Measurements from ENCODE around the gene CCDC12. TPM values are rescaled to one million over a fixed set of nuclear protein-coding genes. Genes with fewer than 3 reads are reported as not detected.

The CCDC12 gene
- total and polyA plus RNA-seq, 4 experiments from 2014 or later = 59.3 to 102 (median 73.0) TPM

DNA sequence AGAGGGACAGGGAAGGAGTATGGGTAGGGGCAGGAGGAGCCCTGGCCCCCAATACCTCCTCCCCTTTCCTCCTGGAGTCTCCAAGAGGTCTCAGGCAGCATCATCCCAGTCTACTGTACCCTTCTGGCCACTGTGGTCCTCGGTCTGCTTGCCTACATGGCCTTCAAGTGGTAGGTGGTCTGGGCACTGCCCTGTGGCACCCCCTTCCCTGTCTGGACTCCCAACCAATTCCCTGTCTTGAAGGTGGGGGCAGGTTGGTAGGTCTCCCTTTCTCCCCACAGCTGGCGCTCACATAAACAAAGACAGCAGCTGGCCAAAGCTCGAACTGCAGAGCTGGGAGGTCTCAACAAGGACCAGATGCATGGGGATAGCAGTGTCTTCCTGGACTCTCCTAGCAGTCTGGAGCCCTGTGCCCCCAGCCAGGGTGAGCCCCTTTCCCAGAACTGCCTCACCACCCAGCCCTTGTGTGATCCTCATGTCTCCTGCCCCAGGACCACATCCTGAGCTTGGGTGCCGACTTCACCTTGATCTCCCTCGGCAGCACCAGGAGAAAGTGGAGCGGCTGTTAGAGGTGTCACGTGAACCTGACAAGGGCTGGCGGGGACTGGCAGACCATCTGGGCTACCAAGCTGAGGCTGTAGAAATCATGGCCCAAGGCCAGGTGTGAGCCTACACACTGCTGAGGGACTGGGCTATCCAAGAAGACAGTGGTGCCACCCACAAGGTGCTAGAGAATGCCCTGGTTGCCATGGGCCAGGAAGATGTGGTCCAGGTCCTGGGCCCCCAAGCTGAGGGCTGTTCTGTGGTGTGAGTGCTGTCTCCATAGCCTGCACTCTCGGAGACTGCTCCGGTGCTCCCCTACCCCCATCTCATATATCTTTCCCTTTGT lies 36.0 kb upstream of the CCDC12 start:
- POLR2A ChIA-PET (ENCODE audit: partially characterized antibody) = interaction anchor here (0.6 to 1.2 kb wide), 2 partner anchors 25 to 26 kb away, joined by 3 to 4 read pairs; no protein-coding TSS in a partner anchor
- Histone ChIP-seq H3K36me3 (ENCODE audit: insufficient read depth, low read length) (peaks cover 10% of the 10 kb centered on the region), H3K27me3 (ENCODE audit: insufficient read depth, low read length) (no peaks in the 10 kb centered on the region), H3K4me1 (ENCODE audit: insufficient read depth, low read length) (peaks cover 14% of the 10 kb centered on the region), H3K4me3 (ENCODE audit: low read length in 2 of 2) (no peak overlapping the region), H3K27ac (ENCODE audit: low read depth, low read length) (no peak overlapping the region), H3K9me3 (ENCODE audit: control insufficient read depth in 1 of 2, low read length in 2 of 2) (no peaks in the 10 kb centered on the region)
- peaks cover 0 to 3% (median 0%) of the 10 kb centered on the region in 8 donors for H3K9me3 Mint-ChIP-seq
- peaks cover 15 to 31% (median 20%) of the 10 kb centered on the region in 4 donors for H3K4me1 Mint-ChIP-seq
- no peak for DNase-seq
- no peaks in the 10 kb centered on the region for H3K27me3 Mint-ChIP-seq
- H3K4me3 Mint-ChIP-seq = no peak overlapping the region
- CTCF ChIA-PET (ENCODE audit: partially characterized antibody) = no interaction called here
- H3K27ac Mint-ChIP-seq = peak overlapping the region; percentile 14 to 83 (median 49)
- intact Hi-C loops (cut with micrococcal nuclease) = no loop called here
- H3K36me3 Mint-ChIP-seq = peaks cover 0 to 49% of the 10 kb centered on the region in 2 donors

- peaks cover 21% of the 10 kb centered on the region for H3K36me3 ChIP-seq (ENCODE audit: insufficient read depth, low read length)
- intact Hi-C loops (cut with micrococcal nuclease) = no loop called here
- Mint-ChIP-seq H3K4me1 (peaks cover 5 to 19% (median 9%) of the 10 kb centered on the region in 4 donors), H3K36me3 (peaks cover 6 to 47% of the 10 kb centered on the region in 2 donors), H3K27ac (peak overlapping the region; percentile 9 to 83 (median 65)), H3K9me3 (peaks cover 0 to 3% (median 0%) of the 10 kb centered on the region in 8 donors), H3K27me3 (no peaks in the 10 kb centered on the region), H3K4me3 (peak overlapping the region in 1 of 8 donors; percentile 4)
- no peaks in the 10 kb centered on the region for H3K27me3 ChIP-seq (ENCODE audit: insufficient read depth, low read length)
- no peak overlapping the region for H3K4me3 ChIP-seq (ENCODE audit: low read length in 2 of 2)
- H3K9me3 ChIP-seq (ENCODE audit: control insufficient read depth in 1 of 2, low read length in 2 of 2) = no peaks in the 10 kb centered on the region
- peaks cover 2% of the 10 kb centered on the region for H3K4me1 ChIP-seq (ENCODE audit: insufficient read depth, low read length)
- H3K27ac ChIP-seq (ENCODE audit: low read depth, low read length) = no peak overlapping the region
- DNase-seq = no peak
- POLR2A ChIA-PET (ENCODE audit: partially characterized antibody) = interaction anchor here (0.9 to 1.1 kb wide), 5 partner anchors 21 to 35 kb away, joined by 3 to 4 read pairs (median 3); no protein-coding TSS in a partner anchor
- CTCF ChIA-PET (ENCODE audit: partially characterized antibody) = interaction anchor here (1.4 kb wide), 1 partner anchor 12 kb away, joined by 3 read pairs; no protein-coding TSS in a partner anchor
Measured at GRCh38 chr3:47011371-47011770, 34.8 kb upstream of the CCDC12 start.

DNA sequence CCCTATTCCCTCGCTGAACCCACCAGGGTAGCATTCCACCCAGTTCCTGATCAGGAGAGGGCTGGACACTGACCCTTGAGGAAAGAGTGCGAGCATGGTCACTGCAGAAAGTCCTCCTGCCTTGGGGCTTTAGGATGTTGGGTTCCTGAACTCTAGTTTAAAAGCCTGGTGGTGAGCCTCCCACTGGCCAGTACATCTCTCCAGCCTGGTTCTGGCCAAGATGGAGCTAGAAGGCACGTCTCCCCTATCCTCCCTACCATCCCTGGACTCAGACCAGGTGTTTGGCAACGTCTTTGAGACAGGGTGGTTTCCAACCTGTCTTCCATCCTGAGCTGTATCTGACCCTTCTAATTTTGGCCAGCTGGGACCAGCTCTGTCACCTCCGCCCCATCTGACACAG lies 34.4 kb upstream of the CCDC12 start:
- Histone ChIP-seq H3K27me3 (ENCODE audit: insufficient read depth, low read length) (no peaks in the 10 kb centered on the region), H3K4me1 (ENCODE audit: insufficient read depth, low read length) (no peaks in the 10 kb centered on the region), H3K9me3 (ENCODE audit: control insufficient read depth in 1 of 2, low read length in 2 of 2) (no peaks in the 10 kb centered on the region), H3K4me3 (ENCODE audit: low read length in 2 of 2) (no peak overlapping the region), H3K36me3 (ENCODE audit: insufficient read depth, low read length) (peaks cover 26% of the 10 kb centered on the region), H3K27ac (ENCODE audit: low read depth, low read length) (no peak overlapping the region)
- intact Hi-C loops (cut with micrococcal nuclease) = no loop called here
- H3K4me1 Mint-ChIP-seq = peaks cover 4 to 15% (median 9%) of the 10 kb centered on the region in 4 donors
- peaks cover 0 to 3% (median 0%) of the 10 kb centered on the region in 8 donors for H3K9me3 Mint-ChIP-seq
- ChIA-PET CTCF (ENCODE audit: partially characterized antibody) (interaction anchor here (1.4 kb wide), 1 partner anchor 12 kb away, joined by 3 read pairs; no protein-coding TSS in a partner anchor), POLR2A (ENCODE audit: partially characterized antibody) (interaction anchor here (0.9 to 1.1 kb wide), 5 partner anchors 20 to 35 kb away, joined by 3 to 4 read pairs (median 3); no protein-coding TSS in a partner anchor)
- H3K4me3 Mint-ChIP-seq = no peak overlapping the region
- DNase-seq = no peak
- H3K36me3 Mint-ChIP-seq = peaks cover 10 to 48% of the 10 kb centered on the region in 2 donors
- no peaks in the 10 kb centered on the region for H3K27me3 Mint-ChIP-seq
- H3K27ac Mint-ChIP-seq = peak overlapping the region in 6 of 7 donors; percentile 14 to 84 (median 72)

DNA sequence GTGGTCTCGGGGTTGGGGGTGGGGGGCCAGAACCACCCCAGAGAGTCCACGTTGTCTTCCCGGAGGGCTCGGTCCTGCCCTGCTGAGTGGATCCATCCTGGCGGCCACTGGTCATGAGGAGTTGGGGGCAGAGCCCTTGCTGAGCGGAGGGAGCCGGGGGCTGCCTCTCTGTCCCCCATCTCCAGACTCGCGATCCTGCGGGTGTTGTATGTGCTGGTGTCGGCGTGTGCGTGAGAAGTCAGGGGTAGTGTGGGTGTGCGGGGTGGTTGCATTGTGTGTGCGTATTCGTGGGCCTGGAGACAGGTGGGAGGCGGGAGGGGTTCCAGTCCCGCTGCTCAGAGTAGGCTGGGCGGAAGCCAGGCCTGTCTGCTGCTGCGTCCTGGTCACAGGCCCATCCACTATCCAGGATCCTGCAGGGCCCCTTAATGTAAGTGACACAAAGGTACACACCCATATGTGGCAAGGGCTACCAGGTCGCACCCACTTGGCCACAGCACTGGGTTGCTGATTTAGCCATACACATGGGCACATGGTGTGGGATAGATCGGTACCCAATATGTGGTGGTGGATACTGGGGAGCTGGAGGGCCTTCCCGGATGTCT lies 33.7 kb upstream of the CCDC12 start:
- Mint-ChIP-seq H3K27me3 (no peaks in the 10 kb centered on the region), H3K9me3 (peaks cover 0 to 3% (median 0%) of the 10 kb centered on the region in 8 donors), H3K4me3 (peak overlapping the region in 6 of 8 donors; percentile 40 to 74 (median 60)), H3K36me3 (peaks cover 15 to 51% of the 10 kb centered on the region in 2 donors), H3K27ac (peak overlapping the region; percentile 24 to 91 (median 71)), H3K4me1 (peaks cover 3 to 12% (median 8%) of the 10 kb centered on the region in 4 donors)
- ChIA-PET CTCF (ENCODE audit: partially characterized antibody) (interaction anchor here (1.4 kb wide), 1 partner anchor 11 kb away, joined by 3 read pairs; no protein-coding TSS in a partner anchor), POLR2A (ENCODE audit: partially characterized antibody) (no interaction called here)
- Histone ChIP-seq H3K4me3 (ENCODE audit: low read length in 2 of 2) (no peak overlapping the region), H3K36me3 (ENCODE audit: insufficient read depth, low read length) (peaks cover 33% of the 10 kb centered on the region), H3K27me3 (ENCODE audit: insufficient read depth, low read length) (no peaks in the 10 kb centered on the region), H3K9me3 (ENCODE audit: control insufficient read depth in 1 of 2, low read length in 2 of 2) (no peaks in the 10 kb centered on the region), H3K27ac (ENCODE audit: low read depth, low read length) (no peak overlapping the region), H3K4me1 (ENCODE audit: insufficient read depth, low read length) (no peaks in the 10 kb centered on the region)
- no peak for DNase-seq
- intact Hi-C loops (cut with micrococcal nuclease) = no loop called here

- Histone ChIP-seq H3K27me3 (ENCODE audit: insufficient read depth, low read length) (no peaks in the 10 kb centered on the region), H3K27ac (ENCODE audit: low read depth, low read length) (peak overlapping the region; percentile 14), H3K4me1 (ENCODE audit: insufficient read depth, low read length) (no peaks in the 10 kb centered on the region), H3K9me3 (ENCODE audit: control insufficient read depth in 1 of 2, low read length in 2 of 2) (no peaks in the 10 kb centered on the region), H3K4me3 (ENCODE audit: low read length in 2 of 2) (no peak overlapping the region), H3K36me3 (ENCODE audit: insufficient read depth, low read length) (peaks cover 37% of the 10 kb centered on the region)
- intact Hi-C loops (cut with micrococcal nuclease) = loop anchor here (10.0 kb wide), 1 partner anchor 315 kb away; no protein-coding TSS in a partner anchor
- H3K9me3 Mint-ChIP-seq = peaks cover 0 to 3% (median 0%) of the 10 kb centered on the region in 8 donors
- H3K4me1 Mint-ChIP-seq = peaks cover 2 to 12% (median 7%) of the 10 kb centered on the region in 4 donors
- no peaks in the 10 kb centered on the region for H3K27me3 Mint-ChIP-seq
- ChIA-PET CTCF (ENCODE audit: partially characterized antibody) (no interaction called here), POLR2A (ENCODE audit: partially characterized antibody) (interaction anchor here (0.8 to 1.1 kb wide), 3 partner anchors 12 to 32 kb away, joined by 4 to 5 read pairs (median 5); partner anchors contain the start of gene NBEAL2)
- H3K36me3 Mint-ChIP-seq = peaks cover 15 to 55% of the 10 kb centered on the region in 2 donors
- H3K4me3 Mint-ChIP-seq = peak overlapping the region in 6 of 8 donors; percentile 43 to 74 (median 52)
- peak overlapping the region in 6 of 7 donors; percentile 4 to 79 (median 30) for H3K27ac Mint-ChIP-seq
- DNase-seq = peak; percentile 55 to 77 (median 64)
Measured at GRCh38 chr3:47009225-47010110, 32.9 kb upstream of the CCDC12 start.

- POLR2A ChIA-PET (ENCODE audit: partially characterized antibody) = interaction anchor here (0.8 to 1.1 kb wide), 3 partner anchors 11 to 31 kb away, joined by 4 to 5 read pairs (median 5); partner anchors contain the start of gene NBEAL2
Measured at GRCh38 chr3:47008851-47009224, 32.3 kb upstream of the CCDC12 start.

More at GRCh38 chr3:47008851-47009224, 32.3 kb upstream of the CCDC12 start:
- Mint-ChIP-seq H3K27me3 (no peaks in the 10 kb centered on the region), H3K4me3 (peak overlapping the region in 5 of 8 donors; percentile 28 to 57 (median 45)), H3K4me1 (peaks cover 2 to 12% (median 4%) of the 10 kb centered on the region in 4 donors), H3K36me3 (peaks cover 19 to 55% of the 10 kb centered on the region in 2 donors), H3K27ac (peak overlapping the region in 5 of 7 donors; percentile 15 to 89 (median 55)), H3K9me3 (peaks cover 0 to 3% (median 0%) of the 10 kb centered on the region in 8 donors)
- Histone ChIP-seq H3K27me3 (ENCODE audit: insufficient read depth, low read length) (no peaks in the 10 kb centered on the region), H3K9me3 (ENCODE audit: control insufficient read depth in 1 of 2, low read length in 2 of 2) (no peaks in the 10 kb centered on the region), H3K36me3 (ENCODE audit: insufficient read depth, low read length) (peaks cover 44% of the 10 kb centered on the region), H3K4me3 (ENCODE audit: low read length in 2 of 2) (no peak overlapping the region), H3K27ac (ENCODE audit: low read depth, low read length) (no peak overlapping the region), H3K4me1 (ENCODE audit: insufficient read depth, low read length) (no peaks in the 10 kb centered on the region)
- DNase-seq = no peak
- CTCF ChIA-PET (ENCODE audit: partially characterized antibody) = no interaction called here
- intact Hi-C loops (cut with micrococcal nuclease) = loop anchor here (10.0 kb wide), 1 partner anchor 316 kb away; no protein-coding TSS in a partner anchor
